Stimulated activated CD8-positive, alpha-beta memory T cell treated with anti-CD3 and anti-CD28 coated beads, Interleukin-2, amount 100 ng/mL, for 1 hour (primary cell): ENCODE measurements around the gene TGM2.

Source experiments
- DNase-seq, 2 donors: peaks; one replicate each; pipeline ENCODE4 v3.0.0-alpha.2; 2020; ENCODE audit warnings: low read depth in 2 of 2

The TGM2 gene

DNA sequence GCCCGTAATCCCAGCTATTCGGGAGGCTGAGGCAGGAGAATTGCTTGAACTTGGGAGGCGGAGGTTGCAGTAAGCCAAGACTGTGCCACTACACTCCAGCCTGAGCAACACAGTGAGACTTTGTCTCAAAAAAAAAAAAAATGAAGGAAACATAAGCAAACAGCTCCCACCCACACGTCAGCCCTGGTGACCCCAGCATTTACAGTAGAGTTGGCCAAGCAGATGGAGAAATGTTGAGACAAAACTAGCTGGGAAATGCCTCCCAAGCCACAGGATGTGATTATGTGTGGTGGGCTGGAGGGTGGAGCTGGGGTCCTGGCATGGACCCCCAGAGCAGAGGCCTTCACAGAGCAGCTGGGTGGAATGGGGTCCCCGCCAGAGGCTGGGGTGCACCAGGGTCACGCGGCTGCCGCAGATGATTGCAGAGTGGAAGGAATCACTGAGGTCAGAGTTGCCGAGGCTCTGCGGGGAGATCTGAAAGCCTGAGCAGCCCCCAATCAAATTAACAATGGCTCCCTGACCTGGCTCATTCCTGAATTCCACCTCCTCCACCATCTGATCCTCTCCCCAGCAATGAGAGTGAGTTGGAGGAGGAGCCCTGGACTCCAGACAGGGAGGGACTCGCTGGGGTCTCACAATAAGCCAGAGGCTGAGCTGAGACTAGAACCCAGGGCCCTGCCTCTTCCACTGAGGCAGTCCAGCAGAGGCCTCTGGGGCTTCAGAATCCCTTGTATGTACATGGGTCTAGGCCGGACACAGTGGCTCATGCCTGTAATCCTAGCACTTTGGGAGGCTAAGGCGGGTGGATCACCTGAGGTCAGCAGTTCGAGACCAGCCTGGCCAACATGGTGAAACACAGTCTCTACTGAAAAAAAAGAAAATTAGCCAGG, 34.7 kb upstream of the TGM2 start:
- DNase-seq = no peak

DNA sequence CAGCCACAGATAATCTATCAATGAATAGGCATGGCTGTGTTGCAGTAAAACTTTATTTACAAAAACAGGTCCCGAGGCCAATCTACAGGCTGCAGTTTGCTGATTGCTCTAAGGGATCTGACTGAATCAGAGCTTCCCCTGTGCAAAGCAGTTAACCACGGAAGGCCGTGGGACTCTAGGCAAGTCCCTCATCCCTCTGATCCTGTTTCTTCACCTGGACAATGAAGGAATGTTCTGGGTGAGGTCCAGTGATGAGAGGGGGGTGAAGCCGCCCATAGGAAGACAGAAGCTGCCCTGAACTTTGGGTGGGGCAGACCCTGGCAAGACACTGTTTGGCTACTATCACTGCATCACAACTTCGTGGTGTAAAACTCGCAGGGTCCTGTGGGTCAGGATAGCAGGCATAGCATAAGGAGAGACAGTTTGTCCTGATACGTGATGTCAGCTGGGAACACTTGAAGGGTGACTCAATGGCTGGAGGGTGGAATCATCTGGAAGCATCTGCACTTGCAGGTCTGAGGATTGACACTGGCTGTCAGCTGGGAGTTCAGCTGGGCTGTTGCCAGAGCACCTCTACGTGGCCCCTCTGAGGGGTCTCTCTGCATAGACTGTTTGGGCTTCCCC, 33.3 kb upstream of the TGM2 start:
- DNase-seq = no peak

DNA sequence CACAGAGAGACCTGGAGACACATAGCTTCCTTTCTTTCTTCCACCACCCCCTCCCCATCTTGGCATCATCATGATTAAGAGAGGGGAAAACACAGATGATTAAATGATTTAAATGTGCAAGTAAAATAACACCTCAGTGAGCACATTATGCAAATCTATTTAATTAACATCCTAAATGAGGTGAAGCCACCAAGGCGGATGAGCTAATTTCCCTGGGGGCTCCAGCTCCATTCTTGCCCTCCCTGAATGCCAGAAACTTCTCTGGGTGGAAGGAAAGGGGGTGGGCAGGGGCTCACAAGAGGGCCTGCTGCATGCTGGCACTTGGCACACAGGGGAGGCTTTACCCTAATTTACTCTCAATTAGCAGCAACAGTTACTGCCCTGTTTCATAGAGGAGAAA, 32.5 kb upstream of the TGM2 start:
- DNase-seq = no peak

DNA sequence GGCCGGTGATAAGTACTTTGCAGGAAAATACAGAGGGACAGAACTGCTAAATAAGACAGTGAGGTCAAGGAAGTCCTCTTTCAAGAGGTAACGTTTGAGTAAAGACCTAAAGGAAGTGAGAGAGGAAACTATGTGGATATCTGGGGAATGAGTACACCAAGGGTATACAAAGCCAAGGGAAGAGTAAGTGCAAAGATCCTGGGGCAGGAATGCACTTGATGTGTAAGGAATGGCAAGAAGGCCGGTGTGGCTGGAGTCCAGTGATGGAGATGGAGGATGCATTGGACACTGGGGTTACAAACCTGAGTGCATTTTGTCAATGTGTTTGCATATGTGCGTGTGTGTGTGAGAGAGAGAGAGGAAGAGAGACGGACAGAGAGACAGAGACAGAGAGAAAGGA, 32.1 kb upstream of the TGM2 start:
- no peak for DNase-seq

DNA sequence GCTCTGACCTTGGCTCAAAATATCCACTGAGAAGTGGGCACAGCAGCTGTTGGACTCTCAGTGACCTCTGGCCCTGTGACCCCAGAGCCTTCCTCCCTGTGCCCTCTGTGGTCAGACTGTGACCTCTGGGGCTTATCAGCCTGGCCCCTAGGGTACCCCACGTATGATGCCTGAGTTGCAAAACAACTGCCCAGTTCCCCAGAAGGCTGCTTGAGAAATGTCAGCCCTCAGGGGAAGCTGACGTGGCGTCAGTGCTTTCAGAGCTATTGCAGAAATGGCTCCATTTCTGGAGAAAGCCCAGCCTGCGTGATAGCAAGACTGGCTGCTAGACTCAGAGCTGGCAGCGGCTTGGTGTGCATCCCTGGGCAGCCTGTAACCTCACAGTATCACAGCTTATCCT, 31.5 kb upstream of the TGM2 start:
- DNase-seq = no peak

DNA sequence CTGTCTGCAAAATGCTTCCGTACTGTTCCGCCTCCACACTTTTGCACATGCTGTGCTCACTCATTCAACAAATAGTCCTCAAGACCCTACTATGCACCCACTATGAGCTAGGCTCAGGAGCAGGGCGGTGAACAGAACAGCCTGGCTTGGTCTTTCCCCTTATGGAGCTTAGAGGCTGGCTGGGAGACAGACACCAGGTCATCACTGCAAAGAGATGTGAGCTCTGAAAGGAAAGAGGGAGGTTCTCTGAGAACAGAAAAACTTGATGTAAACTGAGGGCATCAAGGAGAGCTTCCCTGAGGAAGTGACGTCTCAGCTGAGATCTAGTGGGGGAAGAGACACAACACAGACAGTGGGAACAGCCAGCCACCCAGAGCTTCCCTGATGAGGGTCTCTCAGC, 31.0 kb upstream of the TGM2 start:
- no peak for DNase-seq

DNA sequence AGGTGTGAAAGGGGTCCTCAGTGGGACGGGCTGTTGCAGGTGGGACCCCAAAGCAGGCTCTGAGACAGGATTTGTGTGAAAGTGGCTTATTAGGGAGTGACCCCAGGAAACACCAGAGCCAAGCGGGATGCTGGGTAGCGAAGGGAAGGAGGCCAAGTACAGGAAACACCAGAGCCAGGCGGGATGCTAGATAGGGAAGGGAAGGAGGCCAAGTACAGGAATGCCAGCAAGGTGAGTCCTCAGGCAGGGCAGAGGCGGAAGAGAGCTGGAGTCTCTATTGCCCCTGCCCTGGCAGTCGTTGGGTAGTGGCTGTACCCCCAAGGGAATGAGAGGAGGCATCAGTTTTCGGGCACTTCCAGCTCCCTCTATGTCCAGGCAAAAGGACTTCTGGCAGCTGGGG, 30.5 kb upstream of the TGM2 start:
- DNase-seq = no peak

DNA sequence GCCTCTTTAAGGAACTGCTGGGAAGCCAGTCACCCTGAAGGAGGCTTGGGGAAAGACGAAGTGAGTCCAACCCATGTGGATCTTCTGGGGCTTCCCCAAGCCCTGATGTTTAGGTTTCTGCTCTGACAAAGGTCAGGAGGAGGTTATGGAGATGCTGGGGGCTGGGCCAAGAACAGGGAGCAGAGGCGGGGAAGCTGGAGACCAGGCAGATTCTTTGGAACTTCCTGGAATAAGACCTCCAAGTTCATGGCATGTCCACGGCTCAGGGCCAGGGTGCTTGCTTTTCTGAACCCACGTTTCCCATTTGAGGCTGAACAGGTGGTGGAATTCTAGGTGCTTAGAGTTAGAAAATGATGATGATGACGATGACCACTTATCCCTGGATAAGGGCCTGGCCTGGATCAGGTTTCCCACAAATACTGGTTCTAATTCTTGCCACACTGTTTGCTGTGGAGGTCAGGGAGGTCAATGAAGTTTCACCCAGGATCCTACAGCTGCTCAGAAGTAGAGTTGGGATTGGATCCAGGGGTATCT, 30.0 kb upstream of the TGM2 start:
- DNase-seq = no peak

DNA sequence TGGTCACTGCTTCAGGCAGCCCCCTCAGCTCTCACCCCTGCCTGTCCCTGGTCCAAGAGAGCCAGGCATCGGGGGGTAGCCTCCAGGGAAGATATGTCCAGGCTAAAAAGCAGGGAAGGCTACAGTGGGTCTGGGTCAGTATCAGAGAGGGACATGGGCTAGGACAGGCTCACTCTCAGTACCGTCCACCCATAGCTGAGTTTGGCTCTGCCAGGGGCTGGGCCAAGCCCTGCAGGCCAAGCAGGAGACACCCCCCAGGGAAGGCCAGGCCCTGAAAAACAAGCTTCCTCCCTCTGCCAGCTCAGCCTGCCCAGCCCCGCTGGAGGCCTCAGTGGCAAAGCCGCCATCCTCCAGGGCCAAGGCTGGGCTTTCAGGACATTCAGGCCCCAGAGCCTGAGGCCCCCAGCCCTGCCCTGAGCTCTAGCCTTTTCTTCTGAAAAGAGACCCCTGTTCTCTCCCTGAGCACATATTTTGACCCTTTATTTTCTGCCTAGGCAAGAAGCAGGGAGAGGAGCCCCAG, 28.6 kb upstream of the TGM2 start:
- no peak for DNase-seq

DNA sequence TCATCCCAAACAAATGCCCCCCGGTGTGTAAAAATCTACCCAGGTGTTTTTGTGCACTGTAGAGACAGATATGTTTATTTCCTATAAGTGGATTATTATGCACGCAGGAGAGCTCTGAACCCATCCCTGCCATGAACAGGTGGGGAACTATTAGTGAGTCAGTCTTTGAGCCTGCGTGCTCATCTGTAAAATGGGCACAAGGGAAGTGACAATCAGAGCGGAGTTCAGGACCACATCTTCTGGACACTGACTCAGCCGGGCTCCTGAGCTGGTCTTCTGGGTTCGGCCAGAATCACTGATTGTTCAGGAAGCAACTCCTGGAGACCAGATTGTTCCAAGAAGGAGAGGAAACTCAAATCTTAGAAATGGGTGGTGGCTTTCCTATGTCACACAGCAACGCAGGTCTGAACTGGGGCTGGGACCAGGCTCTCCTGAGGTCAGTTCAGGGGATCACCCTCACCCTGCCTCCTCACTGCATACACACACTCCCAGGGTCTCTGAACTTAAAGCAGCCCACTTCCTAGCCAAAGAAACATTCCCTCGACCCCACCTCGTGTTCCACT, 27.3 kb upstream of the TGM2 start:
- DNase-seq = no peak

DNA sequence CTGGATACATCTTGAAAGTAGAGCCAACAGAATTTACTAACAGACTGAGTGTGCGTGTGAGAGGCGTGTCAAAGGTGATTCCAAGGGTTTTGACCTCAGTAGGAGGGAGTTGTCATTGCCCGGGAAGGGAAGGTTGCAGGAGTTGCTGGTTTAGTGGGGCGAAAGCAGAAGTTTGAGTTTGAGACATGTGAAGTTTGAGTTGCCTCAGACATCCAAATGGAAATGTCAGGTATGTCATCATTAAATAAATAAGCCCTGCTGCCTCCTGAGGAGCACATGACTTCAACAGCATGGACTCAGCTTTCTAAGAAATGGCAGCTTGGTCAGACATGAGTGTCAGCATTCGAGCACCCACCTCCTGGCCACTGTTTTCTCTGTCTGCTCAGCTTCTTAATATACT, 26.6 kb upstream of the TGM2 start:
- DNase-seq = no peak

DNA sequence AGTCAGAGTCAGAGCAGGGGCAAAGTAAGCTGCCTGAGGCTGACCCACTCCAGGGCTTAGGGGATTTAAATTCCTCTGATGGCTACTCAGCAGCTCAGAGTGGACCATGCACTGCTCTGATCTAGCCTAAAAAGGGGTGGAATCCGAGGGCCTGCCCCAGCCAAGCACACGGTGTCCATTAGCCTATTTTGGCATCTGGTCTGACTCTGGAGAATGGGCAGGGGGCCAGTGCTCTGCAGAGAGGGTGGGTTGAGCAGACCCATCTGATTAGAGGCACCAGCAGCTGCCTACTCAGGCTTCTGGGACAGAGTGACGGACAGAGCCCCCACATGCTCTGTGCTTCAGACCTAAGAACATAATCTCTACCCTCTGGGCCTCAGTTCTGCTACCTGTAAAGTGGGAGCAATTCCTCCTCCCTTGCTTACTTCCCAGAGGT, 25.9 kb upstream of the TGM2 start:
- DNase-seq = no peak

DNA sequence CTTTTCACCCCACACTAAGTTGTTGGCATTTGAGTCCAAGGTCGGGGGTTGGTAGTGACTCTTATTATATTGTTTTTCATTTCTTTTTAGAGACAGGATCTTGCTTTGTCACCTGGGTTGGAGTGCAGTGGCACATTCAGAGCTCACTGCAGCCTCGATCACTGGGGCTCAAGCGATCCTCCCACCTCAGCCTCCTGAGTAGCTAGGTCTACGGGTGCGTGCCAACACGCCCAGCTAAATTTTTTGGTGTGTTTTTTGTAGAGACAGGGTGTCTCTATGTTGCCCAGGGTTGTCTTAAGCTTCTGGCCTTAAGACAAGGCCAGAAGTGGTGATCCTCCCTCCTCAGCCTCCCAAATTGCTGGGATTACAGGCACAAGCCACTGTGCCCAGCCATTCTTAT, 25.1 kb upstream of the TGM2 start:
- no peak for DNase-seq

DNA sequence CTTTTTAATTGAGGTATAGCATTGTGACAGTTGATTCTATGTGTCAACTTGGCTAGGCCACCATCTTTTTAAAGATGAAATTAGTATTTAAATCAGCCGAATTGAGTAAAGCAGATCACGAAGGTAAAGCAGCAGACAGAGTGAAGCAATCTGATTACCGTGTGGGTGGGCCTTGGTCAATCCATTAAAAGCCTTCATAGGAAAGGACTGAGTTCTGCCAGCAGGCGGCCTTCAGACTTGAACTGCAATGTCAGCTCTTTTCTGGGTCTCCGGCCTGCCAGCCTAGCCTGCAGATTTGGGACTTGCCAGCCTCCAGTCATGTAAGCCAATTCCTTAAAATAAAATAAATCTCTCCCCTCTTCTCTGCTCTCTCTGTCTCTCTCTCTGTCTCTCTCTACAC, 22.4 kb upstream of the TGM2 start:
- no peak for DNase-seq

DNA sequence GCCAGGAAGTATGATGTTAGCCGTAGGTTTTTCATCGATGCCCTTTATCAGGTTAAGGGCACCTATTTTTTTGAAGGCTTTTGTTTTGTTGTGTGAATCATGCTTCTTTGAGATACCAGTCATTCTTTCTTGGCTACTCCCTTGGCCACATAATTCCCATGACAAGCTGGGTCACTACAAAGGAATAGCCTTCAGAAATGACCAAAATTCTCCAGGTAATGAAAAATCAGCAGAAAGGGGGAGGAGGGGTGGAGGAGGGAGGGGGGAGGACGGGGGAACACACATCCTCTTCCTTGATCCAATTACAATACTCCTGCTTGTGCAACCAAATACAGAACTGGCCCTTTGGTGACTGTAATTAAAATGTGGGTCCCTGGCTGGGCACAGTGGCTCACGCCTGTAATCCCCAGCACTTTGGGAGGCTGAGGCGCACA, 21.7 kb upstream of the TGM2 start:
- no peak for DNase-seq

DNA sequence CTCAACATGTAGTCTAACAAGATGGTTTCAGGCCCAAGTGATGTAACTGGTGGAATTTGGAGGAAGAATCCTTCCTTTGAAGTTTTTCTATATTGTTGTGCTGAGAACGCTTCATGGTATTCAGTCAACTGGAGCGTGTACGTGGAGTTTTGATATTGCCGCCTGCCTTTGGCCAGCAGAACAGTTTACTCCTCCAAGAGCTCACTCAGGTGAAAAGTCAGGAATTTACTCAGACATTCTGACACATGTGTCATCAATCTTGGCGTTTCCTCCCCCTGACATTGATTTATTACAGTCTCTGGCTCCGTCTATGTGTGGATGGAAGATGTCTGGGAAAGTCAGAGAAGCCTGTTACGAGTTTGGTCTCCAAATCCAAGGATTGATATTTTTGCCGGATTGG, 19.0 kb upstream of the TGM2 start:
- DNase-seq = no peak

DNA sequence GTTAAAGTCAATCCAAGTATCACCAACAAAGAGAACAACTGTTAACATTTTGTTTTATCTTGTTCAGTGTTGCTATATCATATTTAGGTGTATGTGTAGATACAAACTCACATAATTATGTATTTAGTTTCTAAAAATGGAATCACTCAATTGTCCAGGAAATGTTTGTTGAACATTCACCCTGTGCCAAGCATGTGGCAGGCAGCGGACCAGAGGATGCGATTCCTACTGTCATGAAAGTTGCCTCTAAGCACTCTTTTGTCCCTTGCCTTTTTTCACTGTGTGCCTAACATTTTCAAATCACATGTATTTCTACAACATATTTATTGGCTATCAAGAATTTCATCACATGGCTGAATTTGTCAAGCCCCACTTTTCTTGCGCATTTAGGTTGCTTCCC, 16.9 kb upstream of the TGM2 start:
- no peak for DNase-seq

DNA sequence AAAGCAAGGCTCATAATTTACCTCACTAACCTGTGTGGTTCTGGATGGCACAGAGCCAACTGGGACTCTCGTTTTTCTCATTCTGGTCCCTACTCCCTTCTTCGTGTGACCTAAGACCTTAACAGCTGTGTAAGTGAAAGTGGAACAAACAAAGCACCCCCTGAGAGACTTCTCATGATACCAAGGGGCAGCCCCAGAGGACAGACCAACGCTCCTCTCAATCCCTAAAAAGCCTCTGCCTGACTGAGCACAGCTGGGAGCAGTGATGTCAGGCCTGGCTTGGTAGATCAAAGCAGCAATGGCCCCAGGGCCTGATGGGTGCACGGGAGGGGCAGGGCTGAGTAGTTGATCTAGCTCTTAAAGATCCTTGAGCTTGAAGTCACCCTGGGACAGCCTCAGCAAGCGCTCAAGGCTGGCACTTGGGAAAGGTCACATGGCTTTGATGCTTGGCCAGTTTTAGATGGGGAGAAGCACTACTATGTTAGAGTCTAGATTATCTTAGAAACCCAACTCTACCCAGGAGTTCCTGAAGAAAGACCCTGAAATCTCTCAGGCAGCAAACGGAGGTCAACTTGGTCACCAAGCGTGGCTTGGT, 16.2 kb upstream of the TGM2 start:
- DNase-seq = no peak

DNA sequence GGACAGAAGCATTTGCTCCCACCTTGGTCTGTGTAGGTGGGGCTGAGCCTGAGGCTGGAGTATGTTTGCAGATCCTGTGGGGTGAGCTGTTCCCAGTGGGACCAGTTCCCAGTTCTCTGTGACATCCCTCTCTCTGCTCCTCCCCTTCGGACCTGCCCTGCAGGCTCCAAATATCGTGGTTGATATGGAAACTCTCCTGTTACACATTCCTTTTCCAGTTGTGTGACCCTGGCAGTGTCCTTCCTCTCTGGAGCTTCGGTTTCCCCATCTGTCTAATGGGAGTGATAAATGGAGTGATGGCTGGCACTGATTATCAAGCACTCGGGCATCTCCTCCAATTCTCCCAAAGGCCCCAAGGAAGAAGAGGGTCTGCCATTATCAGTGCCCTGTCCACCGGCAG, 15.7 kb upstream of the TGM2 start:
- no peak for DNase-seq

DNA sequence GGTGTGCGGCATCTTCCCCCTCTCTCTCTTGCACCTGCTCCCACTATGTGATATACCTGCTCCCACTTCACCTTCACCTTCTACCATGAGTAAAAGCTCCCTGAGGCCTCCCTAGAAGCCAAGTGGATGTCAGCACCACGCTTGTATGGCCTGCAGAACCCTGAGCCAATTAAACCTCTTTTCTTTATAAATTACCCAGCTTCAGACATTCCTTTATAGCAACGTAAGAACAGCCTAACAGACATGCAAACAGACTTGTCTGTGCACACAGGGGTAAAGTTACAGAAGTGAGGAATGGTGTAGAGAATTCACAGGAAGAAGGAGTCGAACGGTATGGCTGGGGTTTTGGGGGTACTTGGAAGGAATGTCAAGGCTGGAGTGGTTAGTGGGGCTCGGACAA, 14.8 kb upstream of the TGM2 start:
- no peak for DNase-seq

DNA sequence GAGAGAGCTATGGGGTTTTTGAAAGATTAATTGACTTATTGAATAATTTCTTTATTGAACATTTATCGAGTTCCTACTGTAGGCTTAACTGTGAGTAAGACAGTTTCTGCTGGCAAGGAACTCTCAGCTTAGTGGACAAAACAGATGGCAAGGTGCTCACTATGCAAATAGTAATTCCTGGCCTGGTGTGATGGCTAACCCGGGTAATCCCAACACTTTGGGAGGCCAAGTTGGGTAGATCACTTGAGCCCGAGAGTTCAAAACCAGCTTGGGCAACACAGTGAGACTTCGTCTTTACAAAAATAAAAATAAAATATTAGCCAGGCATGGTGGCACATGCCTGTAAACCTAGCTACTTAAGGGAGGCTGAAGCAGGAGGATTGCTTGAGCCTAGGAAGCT, 13.5 kb upstream of the TGM2 start:
- no peak for DNase-seq

DNA sequence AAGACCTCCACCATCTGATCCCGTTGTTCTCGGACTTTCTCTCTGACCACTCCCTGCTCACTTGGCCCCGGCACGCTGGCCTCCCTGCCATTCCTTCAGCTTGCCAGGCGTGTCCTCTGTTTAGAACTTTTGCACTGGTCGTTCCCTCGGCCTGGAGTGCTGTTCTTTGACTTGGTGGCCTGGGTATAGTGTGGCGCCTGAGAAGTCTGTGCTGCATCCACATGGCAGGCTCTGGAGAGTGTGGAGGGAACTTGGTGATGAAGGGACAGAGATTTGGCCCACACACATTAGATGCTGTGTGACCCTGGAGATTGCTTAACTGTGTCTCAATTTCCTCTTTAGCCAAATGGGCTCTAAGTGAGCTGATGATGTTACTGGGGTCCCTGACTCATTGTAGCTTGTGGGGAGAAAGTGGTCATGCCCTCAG, 13.0 kb upstream of the TGM2 start:
- no peak for DNase-seq
